Loucy (cell line): ENCODE results near the gene ANKRD18A.

Experiments
- H2AFZ ChIP-seq: fragments of 200-600 bp; sonication (generic); 2 replicates; pipeline ENCODE4 v1.6.0; 2016; ENCODE audit warnings: antibody characterized with exemption, mild to moderate bottlenecking, low read length, moderate library complexity
- H3F3A ChIP-seq: fragments of 200-600 bp; 2 replicates; pipeline ENCODE4 v1.6.0; 2016; ENCODE audit warnings: antibody characterized with exemption, low read depth, mild to moderate bottlenecking
- H3K27me3 ChIP-seq: fragments of 200-600 bp; sonication (generic); 2 replicates; pipeline ENCODE4 v1.6.1; 2014; ENCODE audit warnings: low read length, mild to moderate bottlenecking; ENCODE audit not compliant: insufficient read depth, poor library complexity, severe bottlenecking
- H3K36me3 ChIP-seq: fragments of 200-600 bp; sonication (generic); 2 replicates; pipeline ENCODE4 v1.6.1; 2016; ENCODE audit warnings: low read length; ENCODE audit not compliant: insufficient read depth
- H3K4me1 ChIP-seq: fragments of 200-600 bp; sonication (generic); 2 replicates; pipeline ENCODE4 v1.5.1; 2014; ENCODE audit warnings: low read length, mild to moderate bottlenecking; ENCODE audit not compliant: insufficient read depth, poor library complexity, severe bottlenecking
- H3K4me2 ChIP-seq: fragments of 200-600 bp; sonication (generic); 2 replicates; pipeline ENCODE4 v1.6.0; 2014; ENCODE audit warnings: antibody characterized with exemption, low read length, low read depth, mild to moderate bottlenecking; ENCODE audit not compliant: poor library complexity, severe bottlenecking
- H3K4me3 ChIP-seq: fragments of 200-600 bp; sonication (generic); 2 replicates; pipeline ENCODE4 v1.5.1; 2014; ENCODE audit warnings: low read length, mild to moderate bottlenecking, mixed read lengths; ENCODE audit not compliant: poor library complexity, severe bottlenecking
- H3K79me2 ChIP-seq: fragments of 200-600 bp; sonication (generic); 2 replicates; pipeline ENCODE4 v1.6.1; 2014; ENCODE audit warnings: low read length; ENCODE audit not compliant: insufficient read depth
- H3K9ac ChIP-seq: fragments of 200-600 bp; sonication (generic); 2 replicates; pipeline ENCODE4 v1.6.0; 2014; ENCODE audit warnings: mild to moderate bottlenecking, low read depth, low read length, moderate library complexity; ENCODE audit not compliant: poor library complexity, severe bottlenecking
- H3K9me2 ChIP-seq: fragments of 200-600 bp; sonication (generic); replicated peaks from 2 replicates; pipeline ENCODE4 v1.6.1; 2016; ENCODE audit warnings: low read depth, low read length, mixed read lengths
- H3K9me3 ChIP-seq: fragments of 200-600 bp; sonication (generic); 2 replicates; pipeline ENCODE4 v1.6.1; 2014; ENCODE audit warnings: mild to moderate bottlenecking, antibody characterized with exemption, low read length, low read depth; ENCODE audit not compliant: insufficient read depth
- H4K20me1 ChIP-seq: fragments of 200-600 bp; sonication (generic); 2 replicates; pipeline ENCODE4 v1.6.0; 2014; ENCODE audit warnings: antibody characterized with exemption, low read length, mild to moderate bottlenecking; ENCODE audit not compliant: insufficient read depth, poor library complexity, severe bottlenecking
- EZH2phosphoT487 ChIP-seq: fragments of 200-600 bp; IDR thresholded peaks from 2 replicates; pipeline ENCODE4 v1.6.1; 2018; ENCODE audit warnings: antibody characterized with exemption, mild to moderate bottlenecking, moderate library complexity, borderline replicate concordance
- TF ChIP-seq, protein P1 (sequence below): fragments of 200-600 bp; sonication (generic); conservative IDR thresholded peaks from 2 replicates; pipeline ENCODE4 v1.5.1; 2014; ENCODE audit warnings: mild to moderate bottlenecking, antibody characterized with exemption, low read length

Gene ANKRD18A

DNA sequence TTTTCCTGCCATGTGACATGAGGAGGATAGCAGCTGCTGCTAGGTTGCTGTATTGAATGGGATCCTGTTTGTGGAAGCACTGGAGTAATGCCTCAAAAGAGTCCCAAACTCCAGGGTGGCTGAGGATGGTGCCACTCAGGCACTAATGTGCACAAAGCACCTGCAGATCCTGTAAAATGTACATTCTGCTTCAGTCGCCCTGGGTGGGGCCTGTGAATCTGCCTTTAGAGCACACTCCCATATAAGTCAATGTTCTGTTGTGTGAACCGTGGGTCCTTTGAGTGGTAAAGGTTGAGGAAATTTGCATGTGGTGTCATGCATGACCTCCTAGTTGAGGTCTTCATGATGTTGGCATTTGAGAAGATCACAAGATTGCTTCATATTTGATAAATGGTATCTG is 31.6 kb upstream of the ANKRD18A start:
- Histone ChIP-seq H3K9ac (no peak overlapping the region), H2AFZ (no peak overlapping the region)
- TF ChIP-seq, protein P1, sequence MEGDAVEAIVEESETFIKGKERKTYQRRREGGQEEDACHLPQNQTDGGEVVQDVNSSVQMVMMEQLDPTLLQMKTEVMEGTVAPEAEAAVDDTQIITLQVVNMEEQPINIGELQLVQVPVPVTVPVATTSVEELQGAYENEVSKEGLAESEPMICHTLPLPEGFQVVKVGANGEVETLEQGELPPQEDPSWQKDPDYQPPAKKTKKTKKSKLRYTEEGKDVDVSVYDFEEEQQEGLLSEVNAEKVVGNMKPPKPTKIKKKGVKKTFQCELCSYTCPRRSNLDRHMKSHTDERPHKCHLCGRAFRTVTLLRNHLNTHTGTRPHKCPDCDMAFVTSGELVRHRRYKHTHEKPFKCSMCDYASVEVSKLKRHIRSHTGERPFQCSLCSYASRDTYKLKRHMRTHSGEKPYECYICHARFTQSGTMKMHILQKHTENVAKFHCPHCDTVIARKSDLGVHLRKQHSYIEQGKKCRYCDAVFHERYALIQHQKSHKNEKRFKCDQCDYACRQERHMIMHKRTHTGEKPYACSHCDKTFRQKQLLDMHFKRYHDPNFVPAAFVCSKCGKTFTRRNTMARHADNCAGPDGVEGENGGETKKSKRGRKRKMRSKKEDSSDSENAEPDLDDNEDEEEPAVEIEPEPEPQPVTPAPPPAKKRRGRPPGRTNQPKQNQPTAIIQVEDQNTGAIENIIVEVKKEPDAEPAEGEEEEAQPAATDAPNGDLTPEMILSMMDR: no peak
- TF ChIP-seq EZH2phosphoT487: no peak

GRCh38 chr9:38651400-38652042 is 31.1 kb upstream of the ANKRD18A start:
- no peak for TF ChIP-seq EZH2phosphoT487
- TF ChIP-seq, protein P1: no peak
- no peaks in the 10 kb centered on the region for H4K20me1 ChIP-seq
- no peaks in the 10 kb centered on the region for H3F3A ChIP-seq
- H3K9ac ChIP-seq: no peak overlapping the region
- H3K4me2 ChIP-seq: no peak overlapping the region
- no peaks in the 10 kb centered on the region for H3K79me2 ChIP-seq
- H3K9me2 ChIP-seq: no peaks in the 10 kb centered on the region
- peaks cover 3% of the 10 kb centered on the region; the same call in 1 of the 2 replicates for H3K9me3 ChIP-seq
- H3K36me3 ChIP-seq: no peaks in the 10 kb centered on the region
- no peak overlapping the region for H2AFZ ChIP-seq
- H3K4me1 ChIP-seq: no peaks in the 10 kb centered on the region
- H3K27me3 ChIP-seq: no peaks in the 10 kb centered on the region
- no peak overlapping the region for H3K4me3 ChIP-seq

More for the DNA sequence above, 31.6 kb upstream of the ANKRD18A start:
- Histone ChIP-seq H3K79me2 (no peaks in the 10 kb centered on the region), H3K4me1 (no peaks in the 10 kb centered on the region), H3K36me3 (no peaks in the 10 kb centered on the region), H3F3A (no peaks in the 10 kb centered on the region), H3K27me3 (no peaks in the 10 kb centered on the region), H3K9me2 (no peaks in the 10 kb centered on the region), H3K4me2 (no peak overlapping the region), H4K20me1 (no peaks in the 10 kb centered on the region), H3K4me3 (no peak overlapping the region), H3K9me3 (peaks cover 3% of the 10 kb centered on the region; the same call in 1 of the 2 replicates)

DNA sequence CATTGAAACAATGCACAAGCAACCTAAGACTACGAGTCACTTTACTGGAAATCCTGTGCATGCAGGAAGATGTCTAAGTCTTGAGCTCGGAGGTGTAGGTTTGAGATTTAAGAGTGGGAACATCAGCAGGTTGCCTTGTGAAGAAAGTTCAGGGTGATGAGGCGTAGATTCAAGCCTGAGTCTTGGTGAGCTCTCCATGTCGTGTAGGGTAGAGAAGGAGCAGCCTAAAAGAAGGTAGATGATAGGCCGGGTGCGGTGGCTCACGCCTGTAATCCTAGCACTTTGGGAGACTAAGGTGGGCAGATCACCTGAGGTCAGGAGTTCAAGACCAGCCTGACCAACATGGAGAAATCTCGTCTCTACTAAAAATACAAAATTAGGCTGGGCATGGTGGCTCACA is 30.2 kb upstream of the ANKRD18A start:
- no peak for TF ChIP-seq EZH2phosphoT487
- TF ChIP-seq, protein P1: no peak
- Histone ChIP-seq H3K9me2 (no peaks in the 10 kb centered on the region), H4K20me1 (no peaks in the 10 kb centered on the region), H3K79me2 (no peaks in the 10 kb centered on the region), H3K27me3 (no peaks in the 10 kb centered on the region), H3K4me3 (no peak overlapping the region), H3K36me3 (no peaks in the 10 kb centered on the region), H3F3A (no peaks in the 10 kb centered on the region), H3K4me1 (no peaks in the 10 kb centered on the region), H3K9ac (no peak overlapping the region), H3K4me2 (no peak overlapping the region), H3K9me3 (peaks cover 3% of the 10 kb centered on the region; the same call in 1 of the 2 replicates), H2AFZ (no peak overlapping the region)
